Stimulated activated CD8-positive, alpha-beta memory T cell treated with anti-CD3 and anti-CD28 coated beads, Interleukin-12 subunit alpha, Interleukin-12 subunit beta, amount 100 ng/mL, for 1 hour (primary cell): ENCODE data around the gene SPECC1L.

ENCODE experiments used
- DNase-seq: peaks from one replicate; pipeline ENCODE4 v3.0.0-alpha.2; 2020; ENCODE audit warnings: low read depth

The SPECC1L gene

GRCh38 chr22:24442352-24442744 is 171.7 kb downstream of the SPECC1L start:
- DNase-seq: no peak

- DNase-seq: no peak
These were observed 173.0 kb downstream of the SPECC1L start for GRCh38 chr22:24443668-24444067.

DNA sequence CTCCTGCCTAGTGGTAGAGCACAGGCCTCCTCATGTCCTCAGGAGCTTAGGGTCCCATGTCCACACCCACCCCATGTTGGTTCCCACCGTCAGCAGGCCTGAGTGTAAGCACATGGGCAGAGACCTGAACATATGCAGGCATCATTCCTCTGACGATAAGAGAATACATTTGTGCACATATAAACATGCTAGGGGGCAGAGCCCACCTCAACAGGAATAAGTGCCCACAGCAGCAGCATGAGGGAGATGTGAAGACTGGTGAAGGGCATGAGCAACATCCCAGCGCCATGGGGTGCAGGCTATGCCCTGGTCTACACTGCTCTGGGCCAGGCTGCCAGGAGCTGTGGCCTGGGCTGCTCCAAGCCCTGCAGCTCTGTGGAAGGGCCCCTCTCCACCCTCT is 173.6 kb downstream of the SPECC1L start:
- DNase-seq: no peak

DNA sequence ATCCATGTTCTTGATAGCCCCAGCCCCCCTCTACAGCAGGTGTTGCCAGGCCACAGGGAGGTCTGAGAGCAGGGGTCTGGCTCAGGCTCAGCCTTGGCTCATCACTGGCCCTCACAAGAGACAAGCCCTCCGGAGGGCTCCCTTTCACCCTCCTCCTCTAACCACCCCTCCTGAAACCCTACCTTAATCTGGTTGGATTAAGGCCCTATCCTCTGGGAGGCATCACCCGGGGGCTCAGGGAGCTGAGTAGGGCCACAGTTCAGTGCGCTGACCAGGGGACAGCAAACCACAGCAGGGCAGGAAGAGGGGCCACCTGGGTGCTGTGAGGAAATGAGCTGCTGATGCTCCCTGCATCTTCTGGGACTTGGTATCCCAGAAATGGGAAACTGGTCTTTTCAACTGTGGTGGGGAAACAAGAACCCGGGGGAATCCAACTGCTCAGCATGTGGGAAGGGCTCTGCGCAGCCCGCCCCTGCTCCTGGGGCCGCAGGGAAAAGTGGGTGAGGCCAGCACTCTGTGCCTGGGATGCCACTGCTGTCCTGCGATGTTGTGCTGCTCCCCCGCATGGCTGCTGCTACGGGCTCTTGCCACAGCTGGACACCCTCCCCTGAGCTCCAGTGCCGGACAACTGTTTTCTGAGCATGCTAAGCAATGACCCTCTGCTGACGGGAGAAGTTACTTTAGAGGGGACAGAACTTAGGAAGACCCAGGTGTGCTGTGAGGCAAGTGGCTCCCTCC is 174.3 kb downstream of the SPECC1L start:
- DNase-seq: no peak

DNA sequence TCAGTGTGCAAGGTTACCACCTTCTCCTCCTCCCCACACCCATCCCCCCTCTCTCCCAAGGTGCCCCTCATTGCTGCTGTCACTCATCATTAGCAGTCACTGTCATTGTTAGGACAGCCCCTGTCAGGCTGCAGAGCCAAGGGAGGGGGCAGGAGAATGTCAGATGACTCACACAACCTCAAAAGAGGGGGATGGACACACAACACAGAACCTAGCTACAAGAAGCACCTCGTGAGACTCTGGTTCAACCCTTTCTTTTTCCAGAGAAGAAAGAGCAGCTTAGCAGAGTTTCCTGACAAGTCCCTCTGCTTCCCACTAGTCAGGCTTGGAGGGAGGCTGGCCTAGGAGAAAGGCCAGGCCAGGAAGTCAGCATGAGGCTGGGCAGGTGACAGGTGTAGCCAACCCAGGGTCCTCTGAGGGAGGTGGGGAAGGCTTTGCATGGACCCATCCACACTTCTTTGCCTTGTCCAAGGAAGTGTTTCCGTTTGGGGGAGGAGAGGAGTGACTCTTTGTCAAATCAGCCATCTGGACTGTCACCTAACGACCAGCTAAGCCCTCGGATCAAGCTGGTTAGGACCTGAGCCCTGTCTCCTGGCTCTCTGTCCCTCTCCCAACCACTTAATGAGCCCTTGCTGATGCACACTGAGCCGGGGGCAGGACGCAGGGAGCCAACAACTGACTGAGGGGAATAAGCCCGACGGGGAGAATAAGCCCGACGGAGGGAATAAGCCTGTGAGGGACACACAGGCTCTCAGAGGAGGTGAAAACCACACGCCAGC is 175.0 kb downstream of the SPECC1L start:
- no peak for DNase-seq

GRCh38 chr22:24446260-24446611 is 175.6 kb downstream of the SPECC1L start:
- no peak for DNase-seq

- no peak for DNase-seq
These were observed 180.0 kb downstream of the SPECC1L start for GRCh38 chr22:24450610-24451009.

GRCh38 chr22:24451162-24451561 is 180.5 kb downstream of the SPECC1L start:
- DNase-seq: no peak

DNA sequence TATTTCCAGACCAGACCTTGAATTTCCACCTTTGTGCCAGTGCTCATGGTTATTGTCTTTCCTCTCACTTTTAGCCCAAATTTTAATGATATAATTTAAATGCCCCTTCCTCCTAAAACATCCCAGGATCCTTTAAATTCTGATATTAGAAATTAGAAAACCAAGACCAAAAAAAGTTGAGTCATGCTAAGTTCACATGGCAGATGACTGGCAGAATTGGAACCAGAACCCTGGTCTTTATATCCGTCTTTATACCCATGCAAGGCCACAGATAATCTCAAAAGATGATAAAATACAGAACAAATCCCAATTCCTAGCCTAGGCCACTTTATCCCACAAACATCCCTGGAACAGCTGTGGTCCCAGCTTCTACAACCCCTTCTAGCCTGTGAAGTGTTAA is 183.2 kb downstream of the SPECC1L start:
- no peak for DNase-seq

DNA sequence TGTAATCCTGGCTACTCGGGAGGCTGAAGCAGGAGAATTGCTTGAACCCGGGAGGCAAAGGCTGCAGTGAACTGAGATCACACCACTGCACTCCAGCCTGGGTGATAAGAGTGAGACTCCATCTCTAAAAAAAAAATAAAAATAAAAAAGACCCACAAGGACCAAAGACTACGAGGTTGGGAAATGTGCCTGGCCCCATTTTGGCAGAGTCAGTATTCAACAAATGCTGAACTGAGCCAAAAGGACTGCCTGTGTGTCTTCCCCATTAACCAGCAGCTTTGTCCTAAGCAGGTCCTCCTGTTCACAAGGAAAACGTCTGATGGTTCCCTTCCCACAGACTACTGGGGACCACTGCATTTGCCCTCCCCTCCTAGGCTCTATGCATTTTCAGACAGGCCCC is 184.4 kb downstream of the SPECC1L start:
- no peak for DNase-seq

DNA sequence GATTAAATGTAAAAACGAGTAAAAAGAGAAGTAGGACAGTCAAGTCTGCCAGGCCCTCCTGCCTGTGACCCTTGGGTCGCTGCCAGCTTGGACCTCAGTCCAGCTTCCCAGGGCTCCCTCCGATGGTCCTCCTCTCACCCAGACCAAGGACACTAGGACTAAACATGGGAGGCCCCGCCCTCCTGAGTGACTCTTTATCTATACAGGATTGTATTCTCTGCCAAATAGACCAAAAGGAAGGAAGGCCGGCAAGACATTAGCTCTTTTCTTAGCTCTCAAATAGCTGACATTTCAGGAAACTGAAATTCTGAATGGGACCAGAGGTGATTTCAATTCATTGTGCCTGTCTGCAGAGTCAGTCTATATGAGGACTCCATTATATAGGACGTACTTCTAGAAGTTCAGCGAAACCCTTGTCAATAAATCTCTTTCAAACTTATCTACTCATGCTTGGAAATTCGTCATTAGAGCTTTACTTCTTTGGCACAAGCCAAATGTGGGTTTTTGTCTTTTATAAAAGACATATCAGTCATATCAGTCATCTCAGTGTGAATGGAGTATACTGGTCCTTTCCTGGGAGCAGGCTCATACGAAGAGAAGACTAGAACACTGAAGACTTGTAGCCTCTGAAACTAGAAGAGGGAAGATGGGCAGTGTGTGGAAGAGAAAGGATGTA is 185.3 kb downstream of the SPECC1L start:
- no peak for DNase-seq

GRCh38 chr22:24457894-24458420 is 187.3 kb downstream of the SPECC1L start:
- DNase-seq: no peak

DNA sequence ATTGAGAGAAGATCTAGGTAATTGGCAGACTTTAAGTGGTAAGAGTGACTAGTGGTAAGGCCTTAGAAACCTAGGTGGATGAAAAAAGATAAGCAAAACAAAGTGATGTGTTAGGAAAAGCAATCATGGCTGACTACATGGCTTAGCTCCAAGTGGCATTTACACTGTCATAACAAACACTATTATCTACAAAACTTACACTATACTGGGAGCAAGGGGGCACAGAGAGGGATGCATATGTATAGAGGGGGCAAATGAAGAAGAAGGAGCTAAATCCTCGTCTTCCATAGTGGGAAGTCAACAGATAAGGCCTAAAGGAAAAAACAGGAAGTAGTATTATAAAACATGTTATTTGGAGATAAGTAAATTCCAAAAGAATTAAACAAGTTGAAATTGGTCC is 189.3 kb downstream of the SPECC1L start:
- no peak for DNase-seq

GRCh38 chr22:24460418-24461089 is 189.9 kb downstream of the SPECC1L start:
- no peak for DNase-seq

DNA sequence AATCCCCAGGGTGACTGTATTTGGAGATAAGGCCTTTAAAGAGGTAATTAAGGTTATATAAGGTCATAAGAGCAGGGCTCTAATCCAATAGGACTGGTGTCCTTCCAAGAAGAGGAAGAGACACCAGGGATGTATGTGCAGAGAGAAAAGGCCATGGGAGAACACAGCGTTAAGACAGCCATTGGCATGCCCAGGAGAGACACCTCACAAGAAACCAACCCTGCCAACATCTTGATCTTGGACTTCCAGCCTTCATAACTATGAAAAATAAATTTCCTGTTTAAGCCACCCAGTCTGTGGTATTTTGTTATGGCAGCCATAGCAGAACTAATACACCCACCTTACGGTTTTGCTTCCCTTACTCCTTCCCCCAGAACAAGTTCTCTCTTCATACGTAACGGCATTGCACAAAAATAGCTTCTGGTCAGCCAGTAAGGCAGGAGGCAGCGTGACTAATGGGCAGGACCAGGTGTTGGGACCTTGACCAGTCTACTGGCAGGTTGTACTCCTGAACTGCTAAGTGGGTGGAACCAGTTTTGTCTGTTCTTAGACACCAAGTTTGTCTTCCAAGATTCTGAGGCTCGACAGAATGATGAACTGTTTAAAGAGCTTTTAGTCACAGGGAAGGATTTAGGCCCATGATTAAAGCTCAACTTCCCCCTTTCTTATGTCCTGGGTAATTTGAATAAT is 192.6 kb downstream of the SPECC1L start:
- no peak for DNase-seq

DNA sequence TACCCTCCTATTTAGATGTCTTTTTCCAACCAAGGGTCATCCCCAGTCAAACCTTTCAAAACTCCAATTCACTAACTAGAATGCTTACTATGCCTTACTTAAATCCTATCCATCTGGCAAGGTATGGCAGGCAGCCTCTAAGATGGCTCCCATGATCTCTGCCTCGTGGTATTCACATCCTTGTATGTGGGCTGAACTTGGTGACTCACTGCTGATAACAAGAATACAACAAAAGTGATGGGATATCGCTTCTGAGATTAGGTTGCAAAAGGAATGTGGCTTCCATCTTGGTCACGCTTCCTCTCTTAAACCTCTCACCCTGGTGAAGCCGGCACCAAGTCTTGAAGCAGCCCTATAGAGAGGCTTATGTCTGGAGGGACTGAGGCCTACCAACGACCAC is 194.9 kb downstream of the SPECC1L start:
- no peak for DNase-seq

- no peak for DNase-seq
These were observed 195.3 kb downstream of the SPECC1L start for GRCh38 chr22:24465975-24466374.

- DNase-seq: no peak
These were observed 196.2 kb downstream of the SPECC1L start for GRCh38 chr22:24466716-24467328.

GRCh38 chr22:24467340-24467739 is 196.7 kb downstream of the SPECC1L start:
- DNase-seq: no peak
